DOHH2 (cell line): Measurements from ENCODE around the gene VPS35.

ENCODE experiments used
- H3F3A ChIP-seq: fragments of 200-600 bp; sonication (generic), shearing (Covaris generic); 2 replicates; pipeline ENCODE4 v1.6.0; 2016; ENCODE audit warnings: antibody characterized with exemption, mild to moderate bottlenecking; ENCODE audit not compliant: control insufficient read depth, insufficient read depth
- H3K27ac ChIP-seq: fragments of 200-600 bp; sonication (generic); 2 replicates; pipeline ENCODE4 v1.5.1; 2014; ENCODE audit warnings: low read depth, mild to moderate bottlenecking, low read length, moderate library complexity
- H3K27me3 ChIP-seq: fragments of 200-600 bp; sonication (generic); 2 replicates; pipeline ENCODE4 v1.6.1; 2014; ENCODE audit warnings: mild to moderate bottlenecking, low read length, mixed read lengths; ENCODE audit not compliant: control insufficient read depth
- H3K36me3 ChIP-seq: fragments of 200-600 bp; sonication (generic); 2 replicates; pipeline ENCODE4 v1.6.1; 2014; ENCODE audit warnings: mild to moderate bottlenecking, low read length, moderate library complexity, mixed read lengths; ENCODE audit not compliant: control insufficient read depth
- H3K4me1 ChIP-seq: fragments of 200-600 bp; sonication (generic); 2 replicates; pipeline ENCODE4 v1.6.1; 2014; ENCODE audit warnings: mild to moderate bottlenecking, low read length, mixed read lengths; ENCODE audit not compliant: control insufficient read depth
- H3K4me2 ChIP-seq: fragments of 200-600 bp; sonication (generic); 2 replicates; pipeline ENCODE4 v1.6.0; 2014; ENCODE audit warnings: mild to moderate bottlenecking, low read length, moderate library complexity
- H3K4me3 ChIP-seq: fragments of 200-600 bp; sonication (generic); 2 replicates; pipeline ENCODE4 v1.5.1; 2014; ENCODE audit warnings: mild to moderate bottlenecking, low read length, mixed read lengths
- H3K79me2 ChIP-seq: fragments of 200-600 bp; sonication (generic); 2 replicates; pipeline ENCODE4 v1.6.1; 2014; ENCODE audit warnings: mild to moderate bottlenecking, low read length, mixed read lengths; ENCODE audit not compliant: control insufficient read depth
- H3K9me2 ChIP-seq: fragments of 200-600 bp; sonication (generic); replicated peaks from 2 replicates; pipeline ENCODE4 v1.6.1; 2014; ENCODE audit warnings: mild to moderate bottlenecking, low read length, mixed read lengths; ENCODE audit not compliant: control insufficient read depth
- H3K9me3 ChIP-seq: fragments of 200-600 bp; sonication (generic); 2 replicates; pipeline ENCODE4 v1.6.1; 2014; ENCODE audit warnings: antibody characterized with exemption, low read length, mixed read lengths; ENCODE audit not compliant: control insufficient read depth, insufficient read depth
- H4K20me1 ChIP-seq: fragments of 200-600 bp; sonication (generic); 2 replicates; pipeline ENCODE4 v1.6.0; 2014; ENCODE audit warnings: low read depth, mild to moderate bottlenecking, antibody characterized with exemption, low read length, moderate library complexity; ENCODE audit not compliant: control insufficient read depth, insufficient read depth
- CTCF ChIP-seq: fragments of 200-600 bp; sonication (generic); IDR thresholded peaks from one replicate; pipeline ENCODE4 v1.5.1; 2014; ENCODE audit warnings: antibody characterized with exemption, mild to moderate bottlenecking, low read depth, low read length; ENCODE audit not compliant: poor library complexity, severe bottlenecking
- EZH2phosphoT487 ChIP-seq: fragments of 200-600 bp; sonication (generic); IDR thresholded peaks from 2 replicates; pipeline ENCODE4 v1.6.1; 2017; ENCODE audit warnings: borderline replicate concordance, mild to moderate bottlenecking, antibody characterized with exemption, low read length, moderate library complexity, mixed read lengths

Gene VPS35

GRCh38 chr16:46690281-46691178, 1.6 kb upstream of the VPS35 start:
- H4K20me1 ChIP-seq: peaks cover 43% of the 10 kb centered on the region
- TF ChIP-seq EZH2phosphoT487: no peak
- TF ChIP-seq CTCF: no peak
- H3K9me3 ChIP-seq: no peaks in the 10 kb centered on the region
- peak overlapping the region; percentile 87 for H3K27ac ChIP-seq
- no peaks in the 10 kb centered on the region for H3K9me2 ChIP-seq
- no peaks in the 10 kb centered on the region for H3K27me3 ChIP-seq
- peaks cover 46% of the 10 kb centered on the region for H3K4me1 ChIP-seq
- peak overlapping the region; percentile 83 for H3K4me2 ChIP-seq
- peaks cover 57% of the 10 kb centered on the region for H3K36me3 ChIP-seq
- H3F3A ChIP-seq: peaks cover 26% of the 10 kb centered on the region
- H3K4me3 ChIP-seq: peak overlapping the region; percentile 95
- peaks cover 86% of the 10 kb centered on the region for H3K79me2 ChIP-seq

- peaks cover 86% of the 10 kb centered on the region for H3K79me2 ChIP-seq
- TF ChIP-seq EZH2phosphoT487 (no peak), CTCF (peak; percentile 87)
- peak within 1 kb of the TSS; percentile 87 for H3K27ac ChIP-seq
- no peaks in the 10 kb centered on the region for H3K9me3 ChIP-seq
- H3K27me3 ChIP-seq: no peaks in the 10 kb centered on the region
- H3K4me1 ChIP-seq: peaks cover 46% of the 10 kb centered on the region
- H3K4me3 ChIP-seq: peak within 1 kb of the TSS; percentile 95
- peak within 1 kb of the TSS; percentile 83 for H3K4me2 ChIP-seq
- H4K20me1 ChIP-seq: peaks cover 51% of the 10 kb centered on the region
- no peaks in the 10 kb centered on the region for H3K9me2 ChIP-seq
- H3K36me3 ChIP-seq: peaks cover 47% of the 10 kb centered on the region
- peaks cover 17% of the 10 kb centered on the region for H3F3A ChIP-seq
Observed at GRCh38 chr16:46689365-46690280, 645 bp upstream of the VPS35 start, which contains the start of gene ORC6. Gene ORC6 (plus strand): TSS chr16:46689659. CDS start chr16:46689706, 47 bp downstream.

- Histone ChIP-seq H3F3A (peaks cover 14% of the 10 kb centered on the region), H3K9me3 (no peaks in the 10 kb centered on the region), H3K4me3 (peak overlapping the region; percentile 95), H3K4me2 (peak overlapping the region; percentile 83), H4K20me1 (peaks cover 56% of the 10 kb centered on the region), H3K79me2 (peaks cover 95% of the 10 kb centered on the region), H3K27me3 (no peaks in the 10 kb centered on the region), H3K27ac (peak overlapping the region; percentile 87), H3K36me3 (peaks cover 41% of the 10 kb centered on the region), H3K9me2 (no peaks in the 10 kb centered on the region), H3K4me1 (peaks cover 43% of the 10 kb centered on the region)
- TF ChIP-seq EZH2phosphoT487 (no peak), CTCF (no peak)
Observed at GRCh38 chr16:46688101-46688653, 801 bp downstream of the VPS35 start.
